Spleen (tissue), 3 donors: ENCODE results near the gene PDCD2.

Experiments
- POLR2A ChIP-seq, 3 donors: fragments of 450-650 bp; IDR thresholded peaks; one replicate each; pipeline ENCODE4 v1.5.1; 2017; ENCODE audit warnings: antibody characterized with exemption in 3 of 3, mild to moderate bottlenecking in 1 of 3
- POLR2AphosphoS5 ChIP-seq, 3 donors: sonication (generic); formaldehyde crosslinking; IDR thresholded peaks; one replicate each; pipeline ENCODE4 v1.5.1; 2017; ENCODE audit warnings: antibody characterized with exemption in 3 of 3

DNA sequence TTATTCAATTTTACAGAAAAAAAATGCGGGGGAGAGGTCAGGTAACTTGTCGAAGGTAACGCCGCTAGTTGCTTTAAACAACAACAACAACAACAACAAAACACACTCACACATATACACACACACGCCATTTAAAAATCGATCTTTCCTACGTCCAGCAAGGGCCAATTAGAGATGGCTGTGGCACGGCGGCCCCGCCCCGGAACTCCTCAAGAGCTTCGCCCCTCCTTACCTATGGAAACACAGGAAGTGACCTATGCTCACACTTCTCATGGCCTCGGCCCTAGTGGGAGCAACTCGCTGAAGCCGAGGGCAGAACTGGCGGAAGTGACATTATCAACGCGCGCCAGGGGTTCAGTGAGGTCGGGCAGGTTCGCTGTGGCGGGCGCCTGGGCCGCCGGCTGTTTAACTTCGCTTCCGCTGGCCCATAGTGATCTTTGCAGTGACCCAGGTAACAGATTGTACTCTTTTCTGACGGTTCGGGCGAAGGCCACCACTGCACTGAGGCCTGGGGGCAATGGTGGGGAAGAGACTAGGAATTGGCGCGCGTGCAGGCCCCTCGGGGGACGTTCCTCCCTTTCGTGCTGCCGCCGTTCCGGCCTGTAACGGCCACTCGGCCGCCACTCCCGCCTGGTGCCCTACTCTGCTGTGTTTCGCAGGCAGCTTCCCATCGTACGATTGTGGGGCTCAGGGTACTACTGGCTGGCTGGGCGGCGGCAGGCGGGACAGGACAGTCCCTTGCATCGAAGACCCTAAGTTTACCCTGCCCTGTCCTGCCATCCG is 30.2 kb downstream of the PDCD2 start, which contains the start of gene TBP:
- TF ChIP-seq POLR2A (IDR thresholded peaks at IDR 0.05) (no peak), POLR2AphosphoS5 (IDR thresholded peaks at IDR 0.05) (peak; percentile 96 to 97 (median 97))
